ENCODE measurements around the gene SUCLA2. TPM values are rescaled to one million over a fixed set of nuclear protein-coding genes. Genes with fewer than 3 reads are reported as not detected.

The SUCLA2 gene
- total and polyA plus RNA-seq, 2 experiments from 2014 or later: 56.0 to 84.2 TPM

GRCh38 chr13:47991859-47992258 is 9.2 kb downstream of the SUCLA2 start:
- Mint-ChIP-seq H3K4me1 (no peaks in the 10 kb centered on the region), H3K27me3 (ENCODE audit: insufficient read depth, low read depth, poor library complexity) (peaks cover 2% of the 10 kb centered on the region), H3K4me3 (no peak overlapping the region), H3K36me3 (ENCODE audit: low read depth) (peaks cover 54% of the 10 kb centered on the region), H3K27ac (no peak overlapping the region), H3K9me3 (no peaks in the 10 kb centered on the region)
- Histone ChIP-seq H3K9me2 (ENCODE audit: insufficient read depth) (no peaks in the 10 kb centered on the region), H3F3A (replicated peaks; ENCODE audit: low read depth) (no peaks in the 10 kb centered on the region), H2AFZ (no peak overlapping the region), H3K4me3 (no peak overlapping the region), H3K4me1 (ENCODE audit: insufficient read depth) (no peaks in the 10 kb centered on the region), H4K20me1 (replicated peaks; ENCODE audit: insufficient read depth) (peaks cover 3% of the 10 kb centered on the region; the same call in 1 of the 2 replicates), H3K36me3 (ENCODE audit: insufficient read depth) (peaks cover 27% of the 10 kb centered on the region; the same call in 1 of the 2 replicates), H3K27ac (ENCODE audit: low read depth) (no peak overlapping the region), H3K79me2 (replicated peaks; ENCODE audit: insufficient read depth) (peaks cover 82% of the 10 kb centered on the region), H3K27me3 (ENCODE audit: insufficient read depth) (no peaks in the 10 kb centered on the region), H3K4me2 (no peak overlapping the region)
- DNase-seq (ENCODE audit: low spot score) (no peak), ATAC-seq (no peak)
- TF ChIP-seq CREB1 (CRISPR knock-in tag; IDR thresholded peaks at IDR 0.05; ENCODE audit: low read depth) (no peak), EZH2phosphoT487 (IDR thresholded peaks at IDR 0.05; ENCODE audit: unreplicated experiment) (no peak), CTCF (conservative IDR thresholded peaks at IDR 0.05; ENCODE audit: low read depth in 2 of 2) (no peak), ZNF462 (CRISPR knock-in tag; IDR thresholded peaks at IDR 0.05) (no peak), ZNF114 (CRISPR knock-in tag; IDR thresholded peaks at IDR 0.05) (no peak), ZNF331 (CRISPR knock-in tag; IDR thresholded peaks at IDR 0.05; ENCODE audit: low read depth) (no peak), NANOG (IDR thresholded peaks at IDR 0.05; ENCODE audit: borderline replicate concordance) (no peak), POLR2AphosphoS5 (IDR thresholded peaks at IDR 0.05; ENCODE audit: low read depth) (no peak), STAT1 (IDR thresholded peaks at IDR 0.05; ENCODE audit: unreplicated experiment) (no peak), EZH2 (IDR thresholded peaks at IDR 0.05; ENCODE audit: low read depth, unreplicated experiment) (no peak), REST (IDR thresholded peaks at IDR 0.05; ENCODE audit: unreplicated experiment) (no peak), JUNB (IDR thresholded peaks at IDR 0.05; ENCODE audit: unreplicated experiment) (no peak)
- TF ChIP-seq, protein P1, sequence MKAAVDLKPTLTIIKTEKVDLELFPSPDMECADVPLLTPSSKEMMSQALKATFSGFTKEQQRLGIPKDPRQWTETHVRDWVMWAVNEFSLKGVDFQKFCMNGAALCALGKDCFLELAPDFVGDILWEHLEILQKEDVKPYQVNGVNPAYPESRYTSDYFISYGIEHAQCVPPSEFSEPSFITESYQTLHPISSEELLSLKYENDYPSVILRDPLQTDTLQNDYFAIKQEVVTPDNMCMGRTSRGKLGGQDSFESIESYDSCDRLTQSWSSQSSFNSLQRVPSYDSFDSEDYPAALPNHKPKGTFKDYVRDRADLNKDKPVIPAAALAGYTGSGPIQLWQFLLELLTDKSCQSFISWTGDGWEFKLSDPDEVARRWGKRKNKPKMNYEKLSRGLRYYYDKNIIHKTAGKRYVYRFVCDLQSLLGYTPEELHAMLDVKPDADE (IDR thresholded peaks at IDR 0.05): no peak

All from GM23338 (cell line).